ENCODE measurements around the gene SART3. TPM values are rescaled to one million over a fixed set of nuclear protein-coding genes. Genes with fewer than 3 reads are reported as not detected.
"Not testable (repeated sequence)": the region's sequence is repeated elsewhere in the genome, so short reads cannot be mapped to it uniquely, and the experiment has no call there.

Gene SART3
- polyA plus RNA-seq, 1 donor from 2014 or later, result 51.9 TPM

DNA sequence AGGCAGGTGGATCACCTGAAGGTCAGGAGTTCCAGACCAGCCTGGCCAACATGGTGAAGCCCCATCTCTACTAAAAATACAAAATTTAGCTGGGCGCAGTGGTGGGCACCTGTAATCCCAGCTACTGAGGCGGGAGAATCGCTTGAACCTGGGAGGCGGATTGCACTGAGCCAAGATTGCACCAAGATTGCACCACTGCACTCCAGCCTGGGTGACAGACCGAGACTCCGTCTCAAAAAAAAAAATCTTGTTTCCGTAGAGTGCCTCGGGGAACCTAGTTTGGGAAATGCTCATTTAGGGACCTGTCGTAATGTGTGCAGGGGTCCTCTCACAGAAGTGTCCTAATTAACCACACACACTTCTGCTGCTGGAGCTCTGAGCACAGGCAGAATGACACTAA lies 29.5 kb upstream of the SART3 start:
- not testable (repeated sequence) for H3K36me3 Mint-ChIP-seq

DNA sequence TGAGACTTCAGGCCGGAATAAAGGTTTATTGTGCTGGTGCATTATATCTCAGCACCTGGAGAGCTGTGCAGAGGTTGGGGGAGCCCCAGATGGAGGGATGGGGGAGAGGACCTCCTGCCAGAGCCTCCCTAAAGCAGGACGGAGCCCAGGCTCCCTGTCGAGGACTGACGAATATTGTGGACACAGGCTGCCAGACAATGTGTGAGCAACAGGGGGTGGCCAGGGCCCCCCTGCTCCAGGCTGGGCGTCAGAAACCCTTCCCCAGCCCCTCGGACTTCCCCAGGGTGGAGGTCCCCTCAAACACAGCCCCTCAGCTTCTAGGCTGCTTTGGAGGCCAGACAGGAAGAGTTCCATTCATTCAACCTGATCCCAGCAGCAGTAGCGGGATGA lies 28.9 kb upstream of the SART3 start:
- no peaks in the 10 kb centered on the region for H3K4me1 Mint-ChIP-seq
- H3K27ac Mint-ChIP-seq, result no peak overlapping the region
- H3K27me3 Mint-ChIP-seq, result no peaks in the 10 kb centered on the region
- no peaks in the 10 kb centered on the region for H3K9me3 Mint-ChIP-seq
- no peaks in the 10 kb centered on the region for H3K36me3 Mint-ChIP-seq
- no peak overlapping the region for H3K4me3 Mint-ChIP-seq

More for the DNA sequence above, 29.5 kb upstream of the SART3 start:
- not testable (repeated sequence) for H3K4me1 Mint-ChIP-seq, H3K4me3 Mint-ChIP-seq, H3K27ac Mint-ChIP-seq, H3K9me3 Mint-ChIP-seq, H3K27me3 Mint-ChIP-seq

DNA sequence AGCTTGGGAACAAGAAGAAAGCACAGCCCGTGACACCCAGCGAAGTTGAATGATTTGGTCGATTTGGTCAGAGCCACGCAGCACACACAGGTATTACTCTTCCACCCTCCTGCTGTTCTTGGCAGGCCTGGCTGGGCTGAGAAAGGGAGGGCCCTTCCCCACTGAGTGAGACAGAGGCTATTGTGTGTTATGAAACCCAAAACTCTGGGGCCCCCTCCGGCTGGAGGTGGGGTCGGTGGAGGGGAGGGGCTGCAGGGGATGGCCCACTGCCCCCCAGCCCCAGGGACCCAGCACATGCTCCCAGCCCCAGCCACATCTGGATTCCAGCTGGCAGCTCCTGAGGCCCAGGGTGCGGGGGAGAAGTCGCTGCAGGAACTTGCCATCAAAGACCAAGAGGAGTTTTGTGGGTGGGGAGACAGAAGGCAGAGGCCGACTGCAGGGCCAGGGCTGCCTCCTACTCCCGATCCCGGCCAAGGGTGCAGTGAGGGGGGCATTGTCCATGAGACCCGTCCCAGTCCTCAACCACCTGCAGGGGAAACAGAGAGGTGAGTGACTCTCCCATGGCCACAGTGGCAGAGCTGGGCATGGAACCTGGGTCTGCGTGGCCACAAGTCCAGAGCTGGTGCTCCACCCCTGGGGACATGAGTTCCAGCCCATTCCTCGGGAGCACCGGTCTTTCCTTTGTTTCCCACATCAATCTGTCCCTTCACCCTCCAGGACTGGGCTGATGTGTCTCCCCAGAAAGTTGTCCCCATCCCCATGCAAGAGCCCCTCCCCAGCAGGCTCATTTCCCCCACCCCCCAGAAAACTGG lies 28.3 kb upstream of the SART3 start:
- Mint-ChIP-seq H3K9me3 (no peaks in the 10 kb centered on the region), H3K27ac (no peak overlapping the region), H3K27me3 (no peaks in the 10 kb centered on the region), H3K4me1 (no peaks in the 10 kb centered on the region), H3K36me3 (no peaks in the 10 kb centered on the region), H3K4me3 (no peak overlapping the region)

DNA sequence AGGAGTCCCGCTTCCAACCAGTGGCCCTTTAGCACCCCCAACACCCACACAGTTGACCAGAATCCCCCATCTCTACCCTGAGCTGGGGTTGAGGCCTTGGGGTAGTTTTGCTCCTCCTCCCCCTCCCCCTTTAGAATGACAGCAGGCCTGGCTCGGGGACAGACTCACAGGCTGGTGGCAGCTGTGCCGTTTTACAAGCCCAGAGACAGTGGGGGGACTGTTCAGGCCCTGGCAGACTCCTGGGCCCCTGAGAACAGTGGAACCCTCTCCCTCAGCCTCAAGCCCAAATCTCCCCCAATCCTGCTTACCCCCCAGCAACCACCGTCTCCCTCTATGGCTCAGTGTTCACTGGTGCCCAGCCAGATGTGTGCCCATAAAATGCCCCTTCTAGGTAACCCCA lies 26.9 kb upstream of the SART3 start:
- Mint-ChIP-seq H3K4me3 (no peak overlapping the region), H3K4me1 (no peaks in the 10 kb centered on the region), H3K36me3 (no peaks in the 10 kb centered on the region), H3K9me3 (no peaks in the 10 kb centered on the region), H3K27ac (no peak overlapping the region), H3K27me3 (no peaks in the 10 kb centered on the region)

DNA sequence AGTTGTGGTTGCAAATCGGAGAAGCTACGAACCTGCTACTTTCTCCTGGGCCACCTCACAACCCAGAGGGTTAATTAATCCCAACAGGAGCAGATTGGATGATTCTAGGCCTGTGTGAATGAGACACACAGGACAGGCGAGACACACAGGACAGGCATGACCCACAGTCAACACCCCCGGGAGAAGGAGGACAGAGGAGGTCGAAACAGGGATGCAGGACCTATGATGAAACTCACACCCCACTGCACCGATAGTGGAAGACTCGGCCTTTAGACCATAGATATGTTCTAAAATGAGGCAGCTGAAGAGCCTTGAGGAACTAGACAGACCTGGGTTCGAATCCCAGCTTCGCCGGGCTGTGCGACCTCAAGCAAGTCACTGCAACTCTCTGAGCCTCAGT lies 25.3 kb upstream of the SART3 start:
- no peaks in the 10 kb centered on the region for H3K36me3 Mint-ChIP-seq
- H3K4me3 Mint-ChIP-seq, result no peak overlapping the region
- H3K27ac Mint-ChIP-seq, result no peak overlapping the region
- no peaks in the 10 kb centered on the region for H3K27me3 Mint-ChIP-seq
- H3K4me1 Mint-ChIP-seq, result no peaks in the 10 kb centered on the region
- H3K9me3 Mint-ChIP-seq, result no peaks in the 10 kb centered on the region

DNA sequence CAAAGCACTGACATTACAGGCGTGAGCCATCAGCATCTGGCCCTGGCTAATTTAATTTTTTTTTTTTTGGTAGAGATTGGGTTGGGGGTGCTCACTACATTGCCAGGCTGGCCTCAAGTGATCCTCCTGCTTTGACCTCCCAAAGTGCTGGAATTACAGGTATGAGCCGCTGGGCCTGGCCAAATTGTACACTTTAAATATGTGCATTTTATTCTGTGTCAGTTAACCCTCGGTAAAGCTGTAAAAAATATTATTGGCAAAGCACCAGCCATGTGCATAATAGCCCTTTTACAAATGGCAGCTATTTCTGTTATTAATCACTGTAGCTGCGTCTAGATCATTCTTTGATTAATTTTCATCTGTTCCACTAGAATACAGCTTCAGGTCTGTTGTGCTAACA lies 24.9 kb upstream of the SART3 start:
- Mint-ChIP-seq H3K27me3 (no peaks in the 10 kb centered on the region), H3K9me3 (no peaks in the 10 kb centered on the region), H3K27ac (no peak overlapping the region), H3K4me3 (no peak overlapping the region), H3K36me3 (no peaks in the 10 kb centered on the region), H3K4me1 (no peaks in the 10 kb centered on the region)

DNA sequence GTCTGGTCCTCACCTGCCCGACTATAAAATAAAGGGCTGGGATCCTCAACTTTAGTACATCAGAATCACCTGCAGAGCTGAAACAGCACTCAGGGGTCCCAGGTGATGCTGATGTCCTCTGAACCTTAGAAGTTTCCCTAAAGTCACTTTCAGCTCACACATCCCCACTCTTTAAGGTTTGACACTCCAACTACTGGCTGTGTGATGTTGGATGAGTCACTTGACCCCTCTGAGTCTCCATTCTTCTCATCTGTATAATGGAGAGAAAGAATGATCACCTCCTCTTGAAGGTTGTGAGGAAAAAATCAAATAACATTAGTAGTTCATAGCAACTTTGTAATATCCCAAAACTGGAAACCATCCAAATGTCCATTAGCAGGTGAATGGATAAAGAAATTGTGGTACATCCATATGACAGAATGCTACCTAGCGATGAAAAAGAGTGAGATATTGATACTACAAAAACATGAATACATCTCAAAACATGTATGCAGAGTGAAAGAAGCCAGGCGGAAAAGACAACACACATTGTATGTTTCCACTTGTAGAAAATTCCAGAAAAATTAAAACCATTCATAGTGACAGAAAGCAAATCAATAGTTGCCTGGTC lies 23.6 kb upstream of the SART3 start:
- H3K36me3 Mint-ChIP-seq, result no peaks in the 10 kb centered on the region
- peaks cover 0 to 2% (median under 1%) of the 10 kb centered on the region in 3 donors for H3K4me1 Mint-ChIP-seq
- H3K27ac Mint-ChIP-seq, result peak overlapping the region in 1 of 3 donors; percentile 59
- H3K27me3 Mint-ChIP-seq, result no peaks in the 10 kb centered on the region
- no peaks in the 10 kb centered on the region for H3K9me3 Mint-ChIP-seq
- H3K4me3 Mint-ChIP-seq, result no peak overlapping the region

DNA sequence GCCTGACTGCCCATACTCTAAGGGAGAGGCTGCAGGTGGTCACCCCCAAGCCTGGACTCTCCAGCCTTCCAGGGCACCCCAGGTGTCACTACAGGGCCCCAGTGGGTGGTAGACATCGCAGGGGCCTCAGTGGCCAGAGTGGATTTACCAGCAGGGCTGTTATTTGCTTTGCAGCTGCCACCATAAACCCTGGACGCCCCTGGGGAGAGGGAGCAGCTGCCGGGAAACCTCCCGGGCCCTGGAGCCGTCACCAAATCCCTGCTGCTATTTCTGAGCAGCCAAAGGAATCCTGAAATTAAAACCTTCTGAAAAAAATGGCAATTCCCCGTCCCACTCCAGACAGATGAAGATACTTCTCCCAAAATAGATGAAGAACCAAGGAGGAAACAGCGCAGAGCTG lies 23.0 kb upstream of the SART3 start:
- Mint-ChIP-seq H3K4me3 (no peak overlapping the region), H3K27ac (peak overlapping the region in 1 of 3 donors; percentile 59), H3K36me3 (no peaks in the 10 kb centered on the region), H3K4me1 (peaks cover 0 to 6% (median 5%) of the 10 kb centered on the region in 3 donors), H3K9me3 (no peaks in the 10 kb centered on the region), H3K27me3 (no peaks in the 10 kb centered on the region)

DNA sequence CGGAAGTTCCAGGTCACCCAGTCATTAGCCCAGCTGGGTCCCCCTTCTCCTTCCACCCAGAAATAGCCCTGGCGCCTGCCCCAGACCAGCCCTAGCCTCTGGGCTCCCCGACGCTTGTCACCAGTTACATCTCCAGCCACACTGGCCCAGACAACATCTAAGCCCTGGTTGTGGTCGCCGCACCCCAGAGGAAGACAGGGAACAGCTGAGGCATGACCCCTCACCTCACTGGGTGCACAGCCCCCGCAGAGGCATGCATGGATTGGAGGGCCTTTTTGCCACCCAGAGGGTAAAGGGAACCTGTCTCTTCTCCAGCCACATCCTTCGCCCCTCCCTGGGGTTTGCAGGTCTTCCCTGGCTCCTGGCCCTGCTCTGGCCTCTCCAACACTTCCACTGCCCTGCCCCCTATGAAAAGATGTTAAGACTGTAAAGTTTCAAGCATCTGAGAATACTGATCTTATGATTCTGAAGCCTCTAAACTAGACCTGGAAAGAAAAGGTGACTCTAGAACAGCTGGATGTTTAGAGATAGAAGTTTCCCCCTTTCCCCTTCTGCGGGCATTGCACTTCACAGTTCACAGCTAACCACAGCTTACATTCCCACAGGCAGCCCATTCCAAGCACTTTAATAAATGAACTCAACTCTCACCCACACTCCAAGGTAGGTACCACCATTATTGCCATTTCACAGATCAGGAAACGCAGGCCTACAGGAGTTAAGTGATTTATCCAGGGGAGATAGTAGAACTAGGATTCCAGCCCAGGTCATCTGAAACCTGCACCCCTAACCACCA lies 22.2 kb upstream of the SART3 start:
- no peak overlapping the region for H3K27ac Mint-ChIP-seq
- peaks cover 0 to 8% (median 5%) of the 10 kb centered on the region in 3 donors for H3K4me1 Mint-ChIP-seq

DNA sequence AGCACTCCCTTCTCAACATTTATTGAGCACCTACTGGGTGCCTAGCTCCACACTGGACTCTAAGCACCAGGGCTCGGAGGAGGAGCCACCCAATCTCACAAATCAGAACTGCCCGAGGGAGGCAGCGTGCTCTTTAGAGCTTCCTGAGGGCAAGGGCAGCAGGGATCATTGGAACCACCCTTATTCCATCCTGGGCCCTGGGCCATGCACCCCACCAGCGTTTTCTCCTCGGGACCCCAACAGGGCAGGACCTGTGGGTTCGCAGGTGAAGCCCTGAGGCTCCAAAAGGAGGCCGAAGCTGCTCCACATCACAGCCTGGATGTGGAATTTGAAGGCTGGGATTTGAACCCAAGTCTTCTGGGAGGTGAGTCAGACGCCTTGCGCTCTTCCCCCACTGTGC lies 21.5 kb upstream of the SART3 start:
- peaks cover 0 to 11% (median 8%) of the 10 kb centered on the region in 3 donors for H3K4me1 Mint-ChIP-seq
- H3K4me3 Mint-ChIP-seq, result no peak overlapping the region
- H3K9me3 Mint-ChIP-seq, result peaks cover 0 to 2% (median 0%) of the 10 kb centered on the region in 3 donors
- no peak overlapping the region for H3K27ac Mint-ChIP-seq
- no peaks in the 10 kb centered on the region for H3K27me3 Mint-ChIP-seq
- no peaks in the 10 kb centered on the region for H3K36me3 Mint-ChIP-seq

More for the DNA sequence above, 22.2 kb upstream of the SART3 start:
- H3K9me3 Mint-ChIP-seq, result peaks cover 0 to 2% (median 0%) of the 10 kb centered on the region in 3 donors
- no peaks in the 10 kb centered on the region for H3K36me3 Mint-ChIP-seq
- no peaks in the 10 kb centered on the region for H3K27me3 Mint-ChIP-seq
- no peak overlapping the region for H3K4me3 Mint-ChIP-seq

DNA sequence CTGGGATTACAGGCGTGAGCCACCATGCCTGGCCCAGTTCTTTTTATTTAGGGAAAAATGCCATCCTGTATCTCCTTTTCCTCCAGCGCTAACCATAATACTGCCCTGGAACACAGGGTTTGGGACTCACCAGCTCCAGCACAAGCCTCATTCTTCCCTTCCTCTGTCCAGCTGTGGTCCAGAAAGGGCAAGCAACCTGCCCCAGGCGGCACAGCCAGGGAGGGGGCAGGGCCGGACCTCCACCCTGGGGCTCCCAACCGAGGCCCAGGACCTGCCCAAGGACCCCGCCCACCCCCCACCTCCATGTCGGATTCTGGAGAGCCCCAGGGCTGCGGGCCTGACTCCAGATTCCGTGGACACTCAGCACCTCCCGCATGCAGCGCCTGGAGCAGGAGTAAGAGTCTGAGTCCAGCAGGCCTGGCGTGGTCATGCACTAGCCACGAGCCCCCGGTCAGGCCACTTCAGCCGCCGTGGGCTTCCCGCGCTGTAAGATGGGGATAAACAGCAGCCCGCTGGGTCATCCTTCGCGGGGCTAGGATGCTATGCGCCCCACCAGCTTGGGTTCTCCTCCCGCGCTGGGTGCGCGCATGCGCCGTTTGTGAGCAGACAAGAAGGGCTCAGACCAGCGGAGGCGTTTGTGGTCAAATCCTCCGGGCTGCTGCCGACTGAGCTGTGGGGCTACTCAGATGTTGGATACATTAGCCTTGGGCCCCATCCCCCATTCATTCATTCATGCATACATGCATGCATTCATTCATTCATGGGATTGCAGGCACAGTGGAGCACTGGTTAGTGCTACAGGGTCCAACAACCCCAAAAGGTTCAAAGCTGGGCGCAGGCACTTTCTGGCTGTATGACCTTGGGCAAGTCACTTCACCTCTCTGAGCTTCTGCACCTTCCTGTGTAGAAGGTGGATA lies 20.6 kb upstream of the SART3 start:
- peaks cover 0 to 2% (median 0%) of the 10 kb centered on the region in 3 donors for H3K9me3 Mint-ChIP-seq
- H3K4me1 Mint-ChIP-seq, result peaks cover 0 to 12% (median 8%) of the 10 kb centered on the region in 3 donors
- H3K27me3 Mint-ChIP-seq, result no peaks in the 10 kb centered on the region
- H3K27ac Mint-ChIP-seq, result no peak overlapping the region
- H3K36me3 Mint-ChIP-seq, result no peaks in the 10 kb centered on the region
- no peak overlapping the region for H3K4me3 Mint-ChIP-seq

DNA sequence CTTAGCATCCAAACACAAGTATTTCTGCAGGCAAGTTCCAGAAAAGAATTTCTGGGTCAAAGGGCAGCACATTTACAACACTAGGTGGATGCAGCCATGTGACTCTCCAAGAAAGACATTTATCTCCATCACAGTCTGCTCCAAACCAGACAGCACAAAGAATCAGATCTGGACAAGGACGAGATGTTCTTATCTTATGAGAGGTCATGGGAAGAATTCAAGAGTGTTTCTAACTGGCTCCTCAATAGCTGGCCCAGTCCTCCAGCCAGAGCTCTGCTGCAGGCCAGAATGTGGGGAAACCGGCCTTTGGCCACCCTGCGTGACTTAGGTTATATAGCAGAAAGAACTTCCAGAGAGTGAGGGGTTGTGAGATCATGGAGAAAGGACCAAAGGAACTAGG lies 19.6 kb upstream of the SART3 start:
- Mint-ChIP-seq H3K4me1 (peaks cover 0 to 18% (median 11%) of the 10 kb centered on the region in 3 donors), H3K36me3 (no peaks in the 10 kb centered on the region), H3K4me3 (no peak overlapping the region), H3K27me3 (no peaks in the 10 kb centered on the region), H3K27ac (no peak overlapping the region), H3K9me3 (peaks cover 0 to 2% (median 0%) of the 10 kb centered on the region in 3 donors)

DNA sequence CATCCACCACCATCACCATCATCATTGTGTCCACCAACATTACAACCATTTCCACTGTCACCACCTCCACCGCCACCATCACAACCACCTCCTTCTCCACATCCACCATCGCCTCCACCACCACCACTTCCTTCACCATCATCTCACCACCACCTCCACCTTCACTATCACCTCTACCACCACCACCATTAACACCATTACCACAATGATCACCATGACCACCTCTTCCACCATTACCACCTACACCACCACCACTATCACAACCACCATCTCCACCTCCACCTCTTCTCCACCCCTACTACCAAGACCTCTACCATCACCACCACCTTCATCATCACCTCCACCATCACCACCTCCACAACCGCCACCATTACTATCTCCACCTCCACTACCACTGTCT lies 17.8 kb upstream of the SART3 start:
- Mint-ChIP-seq H3K36me3 (no peaks in the 10 kb centered on the region), H3K9me3 (peaks cover 0 to 2% (median 0%) of the 10 kb centered on the region in 3 donors), H3K27ac (peak overlapping the region in 1 of 3 donors; percentile 21), H3K27me3 (no peaks in the 10 kb centered on the region), H3K4me1 (peaks cover 0 to 23% (median 21%) of the 10 kb centered on the region in 3 donors), H3K4me3 (peak overlapping the region in 2 of 4 donors; percentile 0 to 17)

DNA sequence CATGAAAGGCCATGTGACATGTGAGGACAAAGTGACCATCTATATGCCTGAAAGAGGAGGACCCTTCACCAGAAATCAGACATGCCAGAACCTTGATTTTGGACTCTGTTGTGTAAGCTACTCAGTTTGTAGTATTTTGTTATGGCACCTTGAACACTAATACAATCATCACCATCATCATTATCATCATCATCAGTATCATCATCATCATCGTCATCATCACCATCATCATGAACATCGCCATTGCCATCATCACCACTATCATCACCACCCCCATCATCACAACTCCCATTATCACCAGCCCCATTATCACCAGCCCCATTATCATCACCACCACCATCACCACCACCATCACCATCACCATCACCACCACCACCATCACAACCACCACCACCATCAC lies 17.3 kb upstream of the SART3 start:
- Mint-ChIP-seq H3K27ac (no peak overlapping the region), H3K9me3 (peaks cover 0 to 2% (median 0%) of the 10 kb centered on the region in 3 donors), H3K4me3 (no peak overlapping the region), H3K27me3 (no peaks in the 10 kb centered on the region), H3K36me3 (no peaks in the 10 kb centered on the region), H3K4me1 (peaks cover 0 to 26% (median 25%) of the 10 kb centered on the region in 3 donors)

All from IgD-negative memory B cell (primary cell).